ENCODE results near the gene AUTS2.

AUTS2 gene

GRCh38 chr7:69693042-69693441 is 94.8 kb downstream of the AUTS2 start:
- no peak for DNase-seq (ENCODE audit: low read depth, low spot score)
- ChIA-PET CTCF (no interaction called here), POLR2A (no interaction called here)
- no peak for TF ChIP-seq CTCF (IDR thresholded peaks at IDR 0.05; ENCODE audit: insufficient read depth, low read length, missing control alignments)
- no peak overlapping the region for H3K4me3 ChIP-seq (ENCODE audit: low read depth, low read length)

GRCh38 chr7:69696054-69696591 is 97.8 kb downstream of the AUTS2 start:
- POLR2A ChIA-PET, result no interaction called here
- DNase-seq (ENCODE audit: low read depth, low spot score), result no peak
- no peak for TF ChIP-seq CTCF (IDR thresholded peaks at IDR 0.05; ENCODE audit: insufficient read depth, low read length, missing control alignments)
- no peak overlapping the region for H3K4me3 ChIP-seq (ENCODE audit: low read depth, low read length)
- CTCF ChIA-PET, result interaction anchor here (1.8 kb wide), 1 partner anchor 10 kb away, joined by 3 read pairs; no protein-coding TSS in a partner anchor

- no peak overlapping the region for H3K4me3 ChIP-seq (ENCODE audit: low read depth, low read length)
Observed at GRCh38 chr7:69696686-69697685, 98.7 kb downstream of the AUTS2 start.

GRCh38 chr7:69698109-69698825 is 100.0 kb downstream of the AUTS2 start:
- no peak overlapping the region for H3K4me3 ChIP-seq (ENCODE audit: low read depth, low read length)
- ChIA-PET CTCF (interaction anchor here (1.1 kb wide), 1 partner anchor 8 kb away, joined by 5 read pairs; no protein-coding TSS in a partner anchor), POLR2A (no interaction called here)
- TF ChIP-seq CTCF (IDR thresholded peaks at IDR 0.05; ENCODE audit: insufficient read depth, low read length, missing control alignments), result no peak
- DNase-seq (ENCODE audit: low read depth, low spot score), result no peak

More at GRCh38 chr7:69696686-69697685, 98.7 kb downstream of the AUTS2 start:
- CTCF ChIA-PET, result interaction anchor here (1.1 to 1.8 kb wide), 2 partner anchors 10 to 11 kb away, joined by 3 to 5 read pairs; no protein-coding TSS in a partner anchor
- POLR2A ChIA-PET, result no interaction called here
- no peak for TF ChIP-seq CTCF (IDR thresholded peaks at IDR 0.05; ENCODE audit: insufficient read depth, low read length, missing control alignments)
- DNase-seq (ENCODE audit: low read depth, low spot score), result no peak

- POLR2A ChIA-PET, result no interaction called here
- H3K4me3 ChIP-seq (ENCODE audit: low read depth, low read length), result no peak overlapping the region
- DNase-seq (ENCODE audit: low read depth, low spot score), result no peak
- CTCF ChIA-PET, result interaction anchor here (0.9 kb wide), 1 partner anchor 232 kb away, joined by 3 read pairs; no protein-coding TSS in a partner anchor
- no peak for TF ChIP-seq CTCF (IDR thresholded peaks at IDR 0.05; ENCODE audit: insufficient read depth, low read length, missing control alignments)
Observed at GRCh38 chr7:69699931-69700330, 101.7 kb downstream of the AUTS2 start.
